Measurements from ENCODE around the gene SGIP1. TPM values are rescaled to one million over a fixed set of nuclear protein-coding genes. Genes with fewer than 3 reads are reported as not detected.

The SGIP1 gene
- polyA plus RNA-seq, 1 of the 3 experiments (the other 2 are of a cell fraction): 15.5 TPM

DNA sequence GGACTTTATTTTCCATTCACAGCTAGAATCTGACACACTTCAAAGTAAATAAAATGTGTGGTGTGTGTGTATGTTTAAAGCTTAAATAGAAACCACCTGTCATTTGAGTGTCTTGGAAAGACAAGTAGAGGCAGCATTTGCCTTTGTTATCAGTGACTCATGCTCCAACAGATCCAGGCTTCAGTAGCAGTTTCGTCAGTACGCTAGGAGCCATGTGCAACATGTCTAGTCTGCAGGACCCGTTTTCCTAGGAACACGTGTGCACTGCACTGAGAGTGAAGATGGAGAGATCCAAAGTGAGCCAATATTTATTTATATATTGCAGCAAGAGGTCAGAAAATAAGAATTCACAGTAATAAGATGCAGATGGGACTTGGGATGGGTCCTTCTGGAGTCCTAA is 41.8 kb downstream of the SGIP1 start (continued):
- TF ChIP-seq, protein P1, sequence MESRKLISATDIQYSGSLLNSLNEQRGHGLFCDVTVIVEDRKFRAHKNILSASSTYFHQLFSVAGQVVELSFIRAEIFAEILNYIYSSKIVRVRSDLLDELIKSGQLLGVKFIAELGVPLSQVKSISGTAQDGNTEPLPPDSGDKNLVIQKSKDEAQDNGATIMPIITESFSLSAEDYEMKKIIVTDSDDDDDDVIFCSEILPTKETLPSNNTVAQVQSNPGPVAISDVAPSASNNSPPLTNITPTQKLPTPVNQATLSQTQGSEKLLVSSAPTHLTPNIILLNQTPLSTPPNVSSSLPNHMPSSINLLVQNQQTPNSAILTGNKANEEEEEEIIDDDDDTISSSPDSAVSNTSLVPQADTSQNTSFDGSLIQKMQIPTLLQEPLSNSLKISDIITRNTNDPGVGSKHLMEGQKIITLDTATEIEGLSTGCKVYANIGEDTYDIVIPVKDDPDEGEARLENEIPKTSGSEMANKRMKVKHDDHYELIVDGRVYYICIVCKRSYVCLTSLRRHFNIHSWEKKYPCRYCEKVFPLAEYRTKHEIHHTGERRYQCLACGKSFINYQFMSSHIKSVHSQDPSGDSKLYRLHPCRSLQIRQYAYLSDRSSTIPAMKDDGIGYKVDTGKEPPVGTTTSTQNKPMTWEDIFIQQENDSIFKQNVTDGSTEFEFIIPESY (IDR thresholded peaks at IDR 0.05; ENCODE audit: borderline replicate concordance, low read depth): no peak
- TF ChIP-seq TAF1 (IDR thresholded peaks at IDR 0.05; ENCODE audit: borderline replicate concordance, low read depth, low read length) (no peak), RCOR1 (IDR thresholded peaks at IDR 0.05; ENCODE audit: low read length) (peak; percentile 45; the same call in 1 of the 2 replicates), NFIC (IDR thresholded peaks at IDR 0.05; ENCODE audit: borderline replicate concordance) (peak; percentile 23; the same call in 1 of the 2 replicates), YY1 (IDR thresholded peaks at IDR 0.05; ENCODE audit: low read depth) (no peak), FOXM1 (IDR thresholded peaks at IDR 0.05; ENCODE audit: low read depth) (no peak), RXRA (IDR thresholded peaks at IDR 0.05; ENCODE audit: borderline replicate concordance, low read depth) (no peak)
- TF ChIP-seq, protein P2, sequence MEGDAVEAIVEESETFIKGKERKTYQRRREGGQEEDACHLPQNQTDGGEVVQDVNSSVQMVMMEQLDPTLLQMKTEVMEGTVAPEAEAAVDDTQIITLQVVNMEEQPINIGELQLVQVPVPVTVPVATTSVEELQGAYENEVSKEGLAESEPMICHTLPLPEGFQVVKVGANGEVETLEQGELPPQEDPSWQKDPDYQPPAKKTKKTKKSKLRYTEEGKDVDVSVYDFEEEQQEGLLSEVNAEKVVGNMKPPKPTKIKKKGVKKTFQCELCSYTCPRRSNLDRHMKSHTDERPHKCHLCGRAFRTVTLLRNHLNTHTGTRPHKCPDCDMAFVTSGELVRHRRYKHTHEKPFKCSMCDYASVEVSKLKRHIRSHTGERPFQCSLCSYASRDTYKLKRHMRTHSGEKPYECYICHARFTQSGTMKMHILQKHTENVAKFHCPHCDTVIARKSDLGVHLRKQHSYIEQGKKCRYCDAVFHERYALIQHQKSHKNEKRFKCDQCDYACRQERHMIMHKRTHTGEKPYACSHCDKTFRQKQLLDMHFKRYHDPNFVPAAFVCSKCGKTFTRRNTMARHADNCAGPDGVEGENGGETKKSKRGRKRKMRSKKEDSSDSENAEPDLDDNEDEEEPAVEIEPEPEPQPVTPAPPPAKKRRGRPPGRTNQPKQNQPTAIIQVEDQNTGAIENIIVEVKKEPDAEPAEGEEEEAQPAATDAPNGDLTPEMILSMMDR (IDR thresholded peaks at IDR 0.05): no peak
- TF ChIP-seq, protein P3, sequence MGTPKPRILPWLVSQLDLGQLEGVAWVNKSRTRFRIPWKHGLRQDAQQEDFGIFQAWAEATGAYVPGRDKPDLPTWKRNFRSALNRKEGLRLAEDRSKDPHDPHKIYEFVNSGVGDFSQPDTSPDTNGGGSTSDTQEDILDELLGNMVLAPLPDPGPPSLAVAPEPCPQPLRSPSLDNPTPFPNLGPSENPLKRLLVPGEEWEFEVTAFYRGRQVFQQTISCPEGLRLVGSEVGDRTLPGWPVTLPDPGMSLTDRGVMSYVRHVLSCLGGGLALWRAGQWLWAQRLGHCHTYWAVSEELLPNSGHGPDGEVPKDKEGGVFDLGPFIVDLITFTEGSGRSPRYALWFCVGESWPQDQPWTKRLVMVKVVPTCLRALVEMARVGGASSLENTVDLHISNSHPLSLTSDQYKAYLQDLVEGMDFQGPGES (IDR thresholded peaks at IDR 0.05; ENCODE audit: low read depth, low read length): no peak

DNA sequence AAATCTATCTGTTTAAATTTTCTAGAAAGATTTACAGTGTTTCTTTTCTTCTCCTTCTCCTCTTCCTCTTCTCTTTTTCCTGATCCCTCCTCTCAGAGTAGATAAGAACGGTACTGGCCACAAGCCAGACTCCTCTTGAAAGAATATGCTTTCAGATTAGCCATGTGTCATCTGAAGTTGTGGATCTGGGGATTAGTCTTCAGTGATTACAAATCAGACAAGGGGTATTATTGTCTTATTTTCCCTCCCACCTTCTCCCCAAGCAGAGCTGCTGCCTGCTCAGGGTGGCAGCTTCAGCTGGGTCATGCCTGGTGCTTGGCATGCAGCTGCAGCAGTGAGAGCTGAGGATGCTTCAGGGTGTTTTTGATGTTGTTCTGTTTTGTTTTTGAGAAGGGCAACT is 42.7 kb downstream of the SGIP1 start:
- Histone ChIP-seq H3K4me2 (peak overlapping the region; percentile 15; the same call in 1 of the 2 replicates), H3K79me2 (ENCODE audit: insufficient read depth) (peaks cover 42% of the 10 kb centered on the region; the same call in 1 of the 2 replicates), H3K9me2 (no peaks in the 10 kb centered on the region), H3K4me3 (ENCODE audit: low read depth in 2 of 2, low read length in 1 of 2) (no peak overlapping the region), H3K36me3 (replicated peaks in 1 of 2; ENCODE audit: control insufficient read depth in 1 of 2, insufficient read depth in 2 of 2, low read length in 1 of 2) (peaks cover 0 to 5% of the 10 kb centered on the region in 2 experiments), H2AFZ (ENCODE audit: low read depth) (no peak overlapping the region), H3K9ac (peak overlapping the region; percentile 1; the same call in 1 of the 2 replicates), H3K4me1 (ENCODE audit: control insufficient read depth in 1 of 2, insufficient read depth in 2 of 2, low read depth in 1 of 2, low read length in 1 of 2) (peaks cover 27 to 32% of the 10 kb centered on the region in 2 experiments; a peak in 3 of 4 replicates), H3K27ac (ENCODE audit: low read depth in 2 of 2, low read length in 1 of 2) (peak overlapping the region; percentile 57 to 91), H3F3A (replicated peaks; ENCODE audit: insufficient read depth) (peaks cover 20% of the 10 kb centered on the region), H3K27me3 (ENCODE audit: insufficient read depth) (no peaks in the 10 kb centered on the region), H3K9me3 (no peaks in the 10 kb centered on the region), H4K20me1 (ENCODE audit: insufficient read depth) (no peaks in the 10 kb centered on the region)
- TF ChIP-seq NFIC (IDR thresholded peaks at IDR 0.05; ENCODE audit: borderline replicate concordance) (peak; percentile 57; the same call in 1 of the 2 replicates), JUND (IDR thresholded peaks at IDR 0.05) (0 out of 2 replicates have a peak, but pooled peaks have one; percentile 13), GATA2 (CRISPR knock-in tag; IDR thresholded peaks at IDR 0.05) (peak; percentile 45), POLR2AphosphoS5 (IDR thresholded peaks at IDR 0.05; ENCODE audit: low read depth, low read length) (no peak)
- WGBS (ENCODE audit: low lambda C conversion rate): 14% methylated on average over 1 of the region's 1 CpG
- CTCF ChIA-PET: no interaction called here
- DNase-seq: peak; percentile 14
- POLR2A ChIA-PET: no interaction called here

Measured in SK-N-SH (cell line).